ENCODE data around the gene NELFA.

The NELFA gene

DNA sequence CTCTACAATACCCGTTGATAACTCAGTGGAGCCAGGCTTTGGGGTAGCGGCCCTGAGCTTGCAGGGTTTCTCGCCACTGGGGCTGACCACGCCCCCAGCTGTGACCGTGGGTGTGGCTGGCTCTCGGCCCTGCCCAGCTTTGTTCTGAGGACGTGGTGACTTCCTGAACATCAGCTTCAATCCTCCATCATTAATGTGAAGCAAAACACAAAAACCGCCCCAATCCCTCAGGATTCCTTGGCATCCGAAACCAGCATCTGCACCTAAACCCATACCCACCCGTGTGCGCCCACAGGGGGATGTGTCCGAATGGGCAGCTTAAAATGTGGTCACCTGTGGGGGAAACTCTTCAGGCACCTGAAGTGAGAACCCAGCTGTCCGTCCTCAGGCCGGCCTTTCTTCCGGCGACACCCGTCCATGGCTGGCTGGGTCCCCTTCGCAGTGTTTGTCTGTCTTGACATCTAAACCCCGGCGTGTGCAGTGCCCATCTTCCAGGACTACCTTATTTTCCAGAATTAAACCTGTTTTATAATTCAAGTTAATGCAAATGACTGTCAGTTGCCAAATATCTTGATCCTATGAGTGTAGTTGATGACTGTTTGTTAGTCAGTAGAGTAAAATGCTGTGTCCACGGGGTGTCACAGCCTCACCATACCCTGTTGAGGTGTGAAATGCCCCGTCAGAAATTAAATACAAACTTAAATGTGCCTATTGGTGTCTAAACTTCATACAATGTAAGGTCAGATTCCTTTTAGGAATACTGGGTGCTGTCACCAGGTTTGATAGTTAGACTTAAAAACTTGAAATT, 27.3 kb downstream of the NELFA start:
- no peak for DNase-seq

DNA sequence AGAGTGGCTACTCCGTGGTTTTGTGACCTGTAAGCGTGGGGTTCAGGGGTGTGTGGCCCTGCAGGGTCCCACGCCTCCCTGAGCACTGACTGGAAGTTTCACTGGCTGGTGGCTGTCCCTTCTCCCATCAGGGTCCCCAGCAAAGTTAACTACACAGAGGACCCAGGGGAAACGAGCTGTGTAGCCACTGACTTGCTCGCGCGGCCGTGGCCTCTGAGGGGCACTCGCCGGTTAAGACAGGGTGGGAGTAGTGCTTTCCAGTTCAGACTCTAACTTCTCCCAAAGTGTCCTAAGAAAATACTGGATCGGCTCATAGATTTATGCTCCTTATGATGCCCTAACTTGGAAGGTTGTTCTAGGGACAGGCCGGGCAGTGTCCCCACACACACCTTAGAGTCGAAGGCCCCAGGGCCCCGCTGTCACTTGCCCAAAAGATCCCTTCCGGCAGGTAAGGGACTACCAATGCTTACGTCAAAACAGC, 28.2 kb downstream of the NELFA start:
- no peak for DNase-seq

DNA sequence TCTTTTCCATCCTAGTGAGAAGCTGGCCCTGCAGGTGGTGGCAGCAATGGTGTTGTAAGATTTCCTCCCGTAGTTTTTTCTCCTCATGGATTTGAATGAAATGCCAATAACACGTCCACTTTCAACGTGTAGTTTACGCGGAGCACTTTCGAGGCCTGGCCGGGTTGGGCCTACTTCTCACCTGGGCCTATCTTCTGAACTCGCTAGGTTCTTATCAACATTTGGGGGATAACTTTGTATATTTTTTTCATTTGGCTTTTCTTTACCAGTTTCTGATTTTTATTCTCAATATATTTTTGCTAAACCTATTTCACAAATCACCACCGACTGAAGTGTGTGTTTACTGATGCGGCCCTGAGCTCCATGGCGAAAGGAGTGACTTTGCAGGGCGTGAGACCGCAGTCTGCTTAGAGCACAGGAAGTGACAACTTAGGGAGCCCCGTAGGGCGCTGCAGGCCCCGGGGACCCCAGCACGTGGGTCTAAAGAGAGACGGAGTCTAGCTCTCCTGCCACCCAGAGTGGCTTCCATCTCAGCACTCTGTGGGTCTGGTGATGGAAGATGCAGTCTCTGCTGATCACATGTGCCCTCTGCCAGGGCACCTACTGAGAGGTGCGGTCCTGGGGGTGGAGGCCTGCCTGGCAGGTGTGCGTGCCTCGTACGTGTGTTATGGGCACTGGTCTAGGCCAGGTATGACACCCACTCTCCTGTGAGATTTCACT, 29.1 kb downstream of the NELFA start:
- DNase-seq: no peak

DNA sequence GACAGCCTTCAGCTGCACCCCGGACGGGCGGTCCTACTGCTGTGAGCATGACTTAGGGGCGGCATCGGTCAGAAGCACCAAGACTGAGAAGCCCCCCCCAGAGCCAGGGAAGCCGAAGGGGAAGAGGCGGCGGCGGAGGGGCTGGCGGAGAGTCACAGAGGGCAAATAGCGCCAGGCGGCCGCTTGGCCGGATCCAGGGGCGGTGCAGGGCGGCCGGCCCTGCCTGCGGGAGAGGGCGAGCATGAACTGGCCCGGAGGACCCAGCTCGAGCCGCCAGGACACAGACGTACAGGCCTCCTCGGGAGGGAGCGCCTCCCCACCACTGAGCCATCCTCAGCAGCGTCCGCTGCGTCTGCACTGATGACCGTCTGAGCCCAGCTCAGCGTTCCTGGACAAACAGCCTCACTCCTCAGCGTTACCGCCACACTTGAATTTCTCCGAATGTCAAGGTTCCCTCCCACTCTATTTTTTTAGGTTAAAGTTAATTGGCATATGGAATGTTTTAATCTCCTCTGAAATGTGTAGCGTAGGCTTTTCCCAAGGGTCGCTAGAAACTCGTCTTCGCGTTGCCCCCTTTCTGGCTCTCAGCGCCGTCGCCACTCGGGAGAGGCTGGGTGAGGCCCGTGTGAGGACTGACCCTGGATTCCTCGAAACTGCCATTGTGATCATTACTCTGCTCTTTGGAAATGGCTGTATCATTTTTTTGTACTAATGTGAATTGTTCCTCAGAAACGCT, 29.9 kb downstream of the NELFA start:
- DNase-seq: no peak

DNA sequence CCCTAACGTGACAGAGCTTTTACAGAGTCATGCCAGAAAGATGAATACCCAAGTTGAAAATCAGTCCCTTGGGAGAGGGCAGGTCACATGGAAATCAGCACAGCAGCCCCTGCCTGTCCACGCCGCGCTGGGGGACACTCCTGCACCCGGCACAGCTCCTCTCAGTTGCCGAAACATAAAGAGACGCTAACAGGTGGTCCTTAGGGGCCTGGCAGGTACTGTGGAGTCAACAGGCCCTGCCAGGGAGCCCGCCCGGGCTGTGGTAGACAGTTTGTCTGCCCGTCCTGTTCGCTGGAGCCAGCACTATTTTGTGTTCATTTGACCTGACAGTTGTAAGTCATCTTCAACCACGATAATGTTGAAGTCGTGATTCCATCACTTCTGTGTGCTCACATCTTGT, 30.5 kb downstream of the NELFA start:
- DNase-seq: no peak

DNA sequence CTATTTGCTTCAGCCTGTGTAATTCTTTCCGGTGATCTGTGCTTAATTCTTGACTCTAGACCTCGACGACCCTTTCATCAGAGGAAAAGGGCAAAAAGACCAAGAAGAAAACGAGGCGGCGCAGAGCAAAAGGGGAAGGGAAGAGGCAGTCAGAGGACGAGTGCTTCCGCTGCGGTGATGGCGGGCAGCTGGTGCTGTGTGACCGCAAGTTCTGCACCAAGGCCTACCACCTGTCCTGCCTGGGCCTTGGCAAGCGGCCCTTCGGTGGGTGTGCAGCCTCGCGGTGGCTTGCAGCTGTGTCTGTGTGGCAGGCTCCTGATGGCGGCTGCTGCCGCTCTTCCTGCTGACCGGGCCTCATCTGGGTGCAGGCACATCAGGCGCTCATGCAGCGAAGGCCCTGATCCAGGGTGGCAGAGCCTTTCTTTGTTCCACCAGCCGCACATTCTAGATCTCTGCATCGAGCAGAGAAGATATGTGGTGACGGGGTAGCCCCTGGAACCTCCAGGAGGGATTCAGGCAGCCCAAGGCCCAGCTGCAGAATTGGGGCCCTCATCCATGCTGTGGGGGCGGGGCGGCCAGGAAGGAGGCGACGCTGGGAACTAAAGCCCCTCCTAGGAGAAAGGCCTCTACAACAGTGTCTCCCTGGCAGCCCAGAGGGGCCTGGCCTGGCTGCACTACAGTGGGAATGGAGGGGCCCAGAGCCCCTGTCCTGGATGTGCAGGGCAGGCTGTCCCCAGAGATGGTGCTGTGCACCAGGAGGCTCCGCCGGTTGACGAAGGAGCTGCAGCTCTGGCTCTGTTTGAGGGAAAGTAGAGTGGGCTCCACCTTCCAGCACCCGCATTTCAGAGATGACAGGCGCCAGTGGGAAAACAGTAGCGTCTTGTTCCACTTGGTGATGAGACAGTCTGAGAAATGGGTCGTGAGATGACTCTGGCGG, 32.1 kb downstream of the NELFA start:
- no peak for DNase-seq

GRCh38 chr4:1975880-1976279, 32.9 kb downstream of the NELFA start:
- DNase-seq: no peak

GRCh38 chr4:1975391-1975801, 33.4 kb downstream of the NELFA start:
- no peak for DNase-seq

DNA sequence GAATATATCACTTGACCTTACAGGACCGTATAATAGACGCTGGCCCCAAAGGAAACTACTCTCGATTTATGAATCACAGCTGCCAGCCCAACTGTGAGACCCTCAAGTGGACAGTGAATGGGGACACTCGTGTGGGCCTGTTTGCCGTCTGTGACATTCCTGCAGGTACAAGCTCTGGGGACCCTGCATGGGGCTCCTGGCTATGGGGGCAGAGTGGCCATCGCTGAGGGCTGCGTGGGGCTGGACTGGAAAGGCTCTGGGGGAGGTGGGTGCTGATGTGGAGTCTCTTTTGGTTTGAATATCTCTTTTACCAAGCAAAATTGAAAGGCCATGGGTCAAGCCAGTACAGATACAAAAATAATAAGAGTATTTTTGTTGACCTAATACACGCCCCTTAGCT, 33.9 kb downstream of the NELFA start:
- no peak for DNase-seq

DNA sequence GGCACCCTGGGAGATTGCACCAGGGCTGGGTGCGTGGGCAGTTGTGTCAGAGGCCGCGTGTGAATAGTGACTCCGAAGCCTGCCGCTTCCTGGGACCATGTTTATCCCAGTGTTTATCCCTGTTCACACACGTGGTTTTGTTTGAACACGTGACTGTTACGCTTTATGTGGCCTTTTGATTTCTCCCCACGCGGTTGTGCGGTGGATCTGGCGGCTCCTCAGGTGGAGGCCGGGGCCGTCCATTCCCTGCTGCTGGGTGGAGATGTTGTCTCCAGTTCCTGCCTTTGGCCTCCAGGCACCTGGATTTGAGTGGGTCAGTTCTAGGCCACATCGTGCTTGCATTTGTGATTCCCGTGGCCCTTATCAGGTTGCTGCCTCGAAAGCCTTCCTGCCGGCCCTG, 35.1 kb downstream of the NELFA start:
- no peak for DNase-seq

- DNase-seq: no peak
These were observed 35.6 kb downstream of the NELFA start for GRCh38 chr4:1973218-1973617.

- DNase-seq: no peak
These were observed 36.4 kb downstream of the NELFA start for GRCh38 chr4:1972414-1972813.

GRCh38 chr4:1971456-1972200, 37.1 kb downstream of the NELFA start:
- DNase-seq: no peak

- no peak for DNase-seq
These were observed 37.8 kb downstream of the NELFA start for GRCh38 chr4:1970926-1971325.

- DNase-seq: no peak
These were observed 38.6 kb downstream of the NELFA start for GRCh38 chr4:1969928-1970723.

DNA sequence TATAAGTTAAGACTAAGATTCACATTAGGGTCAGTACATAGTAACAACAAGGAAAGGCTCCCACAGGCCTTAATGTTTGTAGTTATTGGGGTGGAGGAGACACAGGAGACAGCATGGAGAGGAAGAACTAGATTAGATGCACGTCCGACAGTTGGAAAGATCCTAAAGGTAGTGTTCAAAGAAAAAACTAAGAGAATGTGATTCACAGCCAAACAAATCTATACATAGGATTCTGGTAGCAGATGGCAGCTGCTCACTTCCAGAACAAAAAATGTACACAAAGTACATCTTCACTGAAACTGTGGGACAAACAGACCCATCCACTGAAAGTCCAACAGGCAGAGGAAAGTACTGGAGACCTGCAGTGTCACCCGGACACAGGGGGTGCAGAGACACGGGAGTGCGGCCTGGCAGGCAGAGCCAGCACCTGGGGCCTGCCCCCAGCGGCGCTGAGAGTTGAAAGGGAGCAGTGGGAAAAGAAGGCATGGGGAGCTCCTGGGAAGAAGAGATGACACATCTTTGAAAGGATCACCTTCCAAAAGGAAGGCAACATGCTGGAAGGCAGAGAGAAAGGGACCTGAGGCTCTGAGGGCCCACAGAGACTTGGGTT, 40.0 kb downstream of the NELFA start:
- no peak for DNase-seq

DNA sequence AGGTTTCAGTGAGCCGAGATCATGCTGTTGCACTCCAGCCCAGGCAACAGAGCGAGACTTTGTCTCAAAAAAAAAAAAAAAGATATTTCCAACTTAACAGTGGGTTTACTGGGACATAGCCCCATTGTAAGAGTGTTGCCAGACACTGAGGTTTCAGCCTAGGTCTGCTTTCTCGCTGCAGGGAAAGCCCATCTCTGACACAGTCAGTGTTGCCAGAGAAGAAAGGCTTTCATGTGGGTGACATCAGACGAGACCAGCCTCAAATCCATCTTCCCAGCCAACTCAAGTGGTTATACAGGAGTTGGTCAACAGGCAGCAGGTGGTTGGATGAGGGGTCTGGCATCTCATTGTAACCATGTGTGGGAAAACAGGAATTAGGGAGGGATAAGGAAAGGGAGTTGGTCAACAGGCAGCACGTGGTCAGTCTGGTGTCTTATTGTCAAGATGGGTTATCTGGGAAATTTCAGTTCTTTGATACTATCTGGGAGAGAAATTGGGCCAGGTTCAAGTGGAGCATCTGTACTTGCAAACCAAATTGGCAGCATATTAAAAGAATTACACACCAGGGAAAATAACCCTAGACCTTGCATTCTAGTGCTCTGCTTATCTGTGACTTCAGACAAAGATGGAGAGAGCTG, 41.1 kb downstream of the NELFA start:
- DNase-seq: no peak

- no peak for DNase-seq
These were observed 43.8 kb downstream of the NELFA start for GRCh38 chr4:1964971-1965370.

GRCh38 chr4:1964443-1964842, 44.3 kb downstream of the NELFA start:
- DNase-seq: no peak

- no peak for DNase-seq
These were observed 45.8 kb downstream of the NELFA start for GRCh38 chr4:1962980-1963379.

Data from SW 1271 (cell line).